HG03097 (cell line): ENCODE measurements around the gene SCYL1.

Source experiments
- ATAC-seq: cut with Tn5 transposase; IDR thresholded peaks from one replicate; pipeline ENCODE4 v1.9.1; 2021; ENCODE audit not compliant: unreplicated experiment, low FRiP score

The SCYL1 gene

DNA sequence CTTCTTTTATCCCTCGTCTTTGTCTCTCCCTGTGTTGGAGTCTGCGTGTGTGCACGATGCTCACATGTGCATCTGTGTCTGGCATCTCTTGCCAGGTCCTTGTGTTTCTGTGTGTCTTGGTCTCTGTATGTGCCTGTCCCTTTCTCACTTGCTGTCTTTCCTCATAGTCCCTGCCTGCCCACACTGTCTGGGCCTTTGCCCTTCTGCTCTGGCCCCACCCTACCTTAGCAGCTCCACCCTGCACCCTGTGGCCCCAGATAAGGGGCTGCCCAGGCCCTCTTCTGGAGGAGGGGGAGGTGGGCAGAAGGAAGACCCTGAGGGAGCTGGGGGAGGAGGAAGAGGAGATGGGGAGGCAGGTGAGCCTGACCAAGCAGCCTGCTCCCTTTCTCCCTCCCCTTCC lies 53.8 kb downstream of the SCYL1 start:
- no peak for ATAC-seq

DNA sequence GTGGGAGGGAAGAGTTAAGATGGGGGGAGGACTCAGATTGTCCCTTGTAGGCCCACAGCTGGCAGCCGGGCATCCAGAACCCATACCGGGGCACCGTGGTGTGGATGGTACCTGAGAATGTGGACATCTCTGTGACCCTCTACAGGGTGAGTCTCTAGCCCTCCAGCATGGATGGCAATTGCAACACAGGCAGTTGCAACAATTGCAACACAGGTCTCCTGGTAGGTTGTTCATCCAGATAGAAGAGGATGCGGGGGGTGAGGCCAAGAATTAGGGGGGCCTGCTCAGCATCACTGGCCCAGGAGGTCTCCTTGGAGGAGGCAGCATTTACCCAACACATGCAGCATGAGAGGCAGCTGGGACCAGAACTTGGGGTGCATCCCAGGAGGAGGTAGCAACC lies 54.4 kb downstream of the SCYL1 start:
- no peak for ATAC-seq

DNA sequence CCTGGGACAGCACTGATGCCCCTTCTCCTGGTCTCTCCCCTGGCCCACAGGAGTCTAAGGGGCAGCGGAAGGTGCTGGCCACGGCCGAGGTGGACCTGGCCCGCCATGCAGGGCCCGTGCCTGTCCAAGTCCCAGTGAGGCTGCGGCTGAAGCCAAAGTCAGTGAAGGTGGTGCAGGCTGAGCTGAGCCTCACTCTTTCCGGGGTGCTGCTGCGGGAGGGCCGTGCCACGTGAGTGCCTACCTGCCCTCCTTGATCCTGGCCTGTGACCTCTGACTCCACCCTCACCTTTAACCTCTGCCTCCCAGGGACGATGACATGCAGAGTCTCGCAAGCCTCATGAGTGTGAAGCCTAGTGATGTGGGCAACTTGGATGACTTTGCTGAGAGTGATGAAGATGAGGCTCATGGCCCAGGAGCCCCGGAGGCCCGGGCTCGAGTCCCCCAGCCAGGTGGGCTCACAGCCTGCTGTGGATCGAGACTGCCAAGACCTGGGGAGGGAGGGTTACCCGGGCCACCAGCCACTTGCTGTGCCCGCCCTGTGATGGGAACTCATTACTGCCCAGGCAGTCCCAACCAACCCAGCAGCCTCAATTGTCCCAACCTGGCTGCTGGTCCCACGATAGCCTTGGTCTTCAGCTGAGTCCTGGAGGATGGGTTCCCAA lies 55.3 kb downstream of the SCYL1 start:
- ATAC-seq, result no peak

DNA sequence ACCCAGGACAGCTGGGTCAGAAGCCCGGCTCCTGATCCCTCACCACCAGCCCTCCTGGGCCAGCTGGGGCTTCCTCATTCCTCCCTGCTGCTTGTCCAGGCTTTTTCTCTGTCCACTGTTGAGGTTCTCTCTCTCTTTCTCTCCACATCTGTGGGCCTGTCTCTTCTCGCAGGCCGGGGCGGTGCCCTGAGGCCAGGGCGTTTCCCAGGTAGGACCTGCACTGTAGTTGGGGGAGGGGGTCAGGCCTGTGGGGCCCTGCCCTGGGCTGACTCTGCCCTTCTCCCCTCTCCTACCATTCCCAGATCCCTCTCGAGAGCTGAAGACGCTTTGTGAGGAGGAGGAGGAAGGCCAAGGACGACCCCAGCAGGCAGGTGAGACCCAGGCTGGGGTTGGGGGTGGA lies 55.9 kb downstream of the SCYL1 start:
- no peak for ATAC-seq

DNA sequence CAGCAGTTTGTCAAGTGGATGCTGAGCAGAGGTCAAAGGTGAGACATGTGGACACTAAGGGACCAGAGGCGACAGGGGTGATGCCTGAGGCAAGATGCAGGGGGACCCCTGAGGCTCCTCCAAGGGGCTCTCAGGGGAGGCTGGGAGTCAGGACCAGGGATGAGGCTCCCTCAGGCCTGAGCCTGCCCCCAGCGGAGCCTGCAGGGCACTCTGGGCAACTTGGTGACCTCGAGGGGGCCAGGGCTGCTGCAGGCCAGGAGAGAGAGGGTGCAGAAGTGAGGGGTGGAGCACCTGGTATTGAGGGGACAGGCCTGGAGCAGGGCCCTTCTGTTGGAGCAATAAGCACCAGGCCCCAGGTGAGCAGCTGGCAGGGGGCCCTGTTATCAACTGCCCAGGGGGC lies 57.0 kb downstream of the SCYL1 start:
- no peak for ATAC-seq

DNA sequence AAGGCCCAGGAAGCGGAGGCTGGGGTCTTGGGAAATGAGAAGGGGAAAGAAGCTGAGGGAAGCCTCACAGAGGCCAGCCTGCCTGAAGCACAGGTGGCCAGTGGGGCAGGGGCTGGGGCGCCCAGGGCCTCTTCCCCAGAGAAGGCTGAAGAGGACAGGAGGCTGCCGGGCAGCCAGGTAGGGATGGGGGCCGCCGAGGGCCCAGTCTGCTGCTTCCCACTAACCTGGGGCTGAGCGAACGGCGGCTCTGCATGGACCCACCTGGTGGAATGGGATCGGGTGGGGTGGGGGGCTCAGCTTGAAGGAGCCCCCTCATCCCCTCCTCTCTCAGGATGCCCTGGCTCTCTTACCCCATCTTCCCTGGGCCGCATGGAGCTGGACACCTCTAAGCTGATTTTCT lies 58.7 kb downstream of the SCYL1 start:
- ATAC-seq, result no peak

DNA sequence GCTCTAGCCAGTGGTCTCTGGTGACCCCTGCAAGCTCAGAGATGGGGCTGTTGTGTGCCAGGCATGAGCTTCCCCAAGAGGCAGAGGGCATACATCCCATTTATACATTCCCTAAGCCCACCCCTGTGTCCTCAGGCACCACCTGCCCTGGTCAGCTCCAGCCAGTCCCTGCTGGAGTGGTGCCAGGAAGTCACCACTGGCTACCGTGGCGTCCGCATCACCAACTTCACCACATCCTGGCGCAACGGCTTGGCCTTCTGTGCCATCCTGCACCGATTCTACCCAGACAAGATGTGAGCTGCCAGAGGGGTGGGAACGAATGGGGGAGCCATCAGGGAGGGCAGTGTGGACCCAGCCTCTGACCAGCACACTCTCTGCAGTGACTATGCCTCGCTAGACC lies 59.2 kb downstream of the SCYL1 start:
- ATAC-seq, result no peak

DNA sequence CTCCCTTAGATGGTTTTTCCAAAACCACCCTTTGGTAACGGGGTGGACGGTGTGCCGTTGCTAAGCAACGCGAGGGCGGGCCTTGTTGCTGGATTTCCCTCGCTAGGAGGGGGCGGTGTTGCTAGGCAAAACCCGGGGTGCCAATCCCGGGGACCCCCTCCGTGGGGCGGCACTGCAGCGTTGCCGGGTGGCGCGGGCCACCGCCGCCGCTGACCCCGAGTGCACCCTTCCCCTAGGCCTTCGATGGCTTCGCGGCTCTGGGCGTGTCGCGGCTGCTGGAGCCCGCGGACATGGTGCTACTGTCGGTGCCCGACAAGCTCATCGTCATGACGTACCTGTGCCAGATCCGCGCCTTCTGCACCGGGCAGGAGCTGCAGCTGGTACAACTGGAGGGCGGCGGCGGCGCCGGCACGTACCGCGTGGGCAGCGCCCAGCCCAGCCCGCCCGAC lies 59.9 kb downstream of the SCYL1 start:
- ATAC-seq, result no peak

DNA sequence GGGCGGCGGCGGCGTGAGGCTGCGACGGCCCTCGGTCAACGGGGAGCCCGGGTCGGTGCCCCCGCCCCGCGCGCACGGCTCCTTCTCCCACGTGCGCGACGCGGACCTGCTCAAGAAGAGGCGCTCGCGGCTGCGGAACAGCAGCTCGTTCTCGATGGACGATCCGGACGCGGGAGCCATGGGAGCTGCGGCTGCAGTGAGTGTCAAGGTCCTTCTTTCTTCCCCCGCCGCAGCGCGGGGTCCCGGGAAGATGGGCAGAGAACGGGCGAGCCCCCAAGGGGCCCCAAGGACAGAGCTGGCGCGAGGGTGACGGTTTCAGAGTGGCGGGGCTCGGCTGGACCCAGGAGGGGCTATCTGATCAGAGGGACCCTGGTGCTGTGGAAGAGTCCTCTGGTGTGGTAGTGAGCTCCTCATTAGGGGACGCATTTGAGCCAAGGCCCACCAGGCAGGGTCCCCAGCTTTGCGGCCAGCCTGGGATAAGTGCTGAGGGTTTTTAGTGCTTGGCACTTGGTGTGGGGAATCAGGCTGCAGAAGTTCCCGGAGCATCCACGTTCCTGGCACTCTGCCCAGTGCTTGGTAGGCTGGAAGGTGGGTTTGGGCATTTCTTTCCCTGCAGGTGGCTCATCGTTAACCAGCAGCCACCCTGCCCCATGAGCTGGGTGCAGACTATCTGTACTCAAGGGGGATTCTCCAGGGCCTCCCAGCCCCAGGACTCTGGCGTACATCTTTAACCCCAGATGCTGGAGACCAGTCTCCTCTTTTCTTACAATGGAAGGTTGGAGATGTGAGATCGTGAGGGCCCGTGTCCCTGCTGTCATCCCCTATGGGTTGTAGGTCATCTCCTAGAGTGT lies 60.7 kb downstream of the SCYL1 start:
- no peak for ATAC-seq

DNA sequence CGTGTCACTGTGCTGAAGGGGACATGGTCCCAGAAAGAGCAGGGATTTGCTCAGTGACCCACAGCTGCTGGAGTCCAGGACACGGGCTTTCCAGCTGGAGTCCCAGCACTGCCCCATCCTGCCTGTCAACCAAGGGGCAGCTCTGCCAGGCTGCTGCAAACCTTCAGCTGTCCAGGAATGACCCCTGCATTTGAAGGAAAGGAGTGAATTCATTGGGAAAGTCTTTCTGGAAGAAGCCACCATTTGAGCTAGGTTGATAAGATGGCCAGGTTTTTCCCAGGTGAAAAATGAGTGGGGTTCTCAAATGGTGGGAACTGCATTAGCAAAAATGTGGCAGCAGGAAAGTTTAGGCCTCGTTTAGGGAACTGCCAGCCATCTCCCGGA lies 61.4 kb downstream of the SCYL1 start:
- no peak for ATAC-seq

DNA sequence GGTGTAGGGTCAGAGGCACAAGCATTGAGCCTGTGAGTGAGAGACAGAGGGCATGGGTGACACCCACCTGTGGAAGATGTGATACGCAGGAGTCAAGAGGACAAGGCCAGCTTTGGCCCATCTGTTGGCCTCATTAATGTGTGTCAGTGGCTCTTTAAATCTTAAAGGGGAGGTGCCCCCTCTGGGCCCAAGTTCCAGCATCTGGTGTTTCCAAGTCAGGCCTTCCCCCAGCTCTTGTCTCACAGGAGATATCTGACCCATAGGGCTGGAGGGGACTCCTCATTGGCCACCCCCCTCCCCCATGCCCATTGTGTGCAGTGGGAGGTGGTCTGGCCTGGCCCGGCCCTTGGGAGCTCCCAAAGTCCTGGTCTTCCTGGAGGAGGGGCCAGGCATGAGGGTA lies 61.8 kb downstream of the SCYL1 start:
- no peak for ATAC-seq
